Stomach (tissue), 9 donors: ENCODE measurements around the gene TMBIM4. TPM values are rescaled to one million over a fixed set of nuclear protein-coding genes. Genes with fewer than 3 reads are reported as not detected.

Experiments used
- DNase-seq, 2 donors: peaks; one replicate each; pipeline versions ENCODE4 v3.0.0 to v3.0.0-alpha.2; 2013 to 2019
- H3K27ac ChIP-seq, 5 donors: fragments of 200-600 bp in 4 of 5; sonication (generic) in 4 of 5; one replicate each; pipeline ENCODE4 v1.5.1; 2013 to 2019; ENCODE audit warnings: mild to moderate bottlenecking in 1 of 5, moderate library complexity in 1 of 5
- H3K27me3 ChIP-seq, 3 donors: fragments of 200-600 bp; sonication (generic); one replicate each; pipeline ENCODE4 v1.5.1; 2017 to 2019; ENCODE audit warnings: mixed run types in 1 of 3
- H3K36me3 ChIP-seq, 4 donors: fragments of 200-600 bp; sonication (generic); 1 replicate in 3 of 4; 2 replicates in 1 of 4; pipeline ENCODE4 v1.5.1; 2016 to 2019
- H3K4me1 ChIP-seq, 4 donors: fragments of 200-600 bp; sonication (generic); one replicate each; pipeline ENCODE4 v1.5.1; 2016 to 2019
- H3K4me3 ChIP-seq, 4 donors: fragments of 200-600 bp; sonication (generic) in 3 of 4; one replicate each; pipeline ENCODE4 v1.5.1; 2016 to 2019; ENCODE audit warnings: mild to moderate bottlenecking in 1 of 4
- H3K9me3 ChIP-seq, 4 donors: fragments of 200-600 bp; sonication (generic); one replicate each; pipeline ENCODE4 v1.5.1; 2016 to 2019
- CTCF ChIP-seq, 7 experiments: fragments of 450-650 bp in 4 of 7; fragments of 200-600 bp in 3 of 7; sonication (generic) in 3 of 7; IDR thresholded peaks; one replicate each; pipeline ENCODE4 v1.5.1; 2016 to 2019; ENCODE audit warnings: antibody characterized with exemption in 7 of 7, control low read depth in 2 of 7, mild to moderate bottlenecking in 1 of 7
- EP300 ChIP-seq: sonication (generic); formaldehyde crosslinking; IDR thresholded peaks from one replicate; pipeline ENCODE4 v1.6.1; 2017; ENCODE audit warnings: antibody characterized with exemption
- POLR2A ChIP-seq, 4 donors: fragments of 450-650 bp; IDR thresholded peaks; one replicate each; pipeline ENCODE4 v1.6.1; 2016; ENCODE audit warnings: antibody characterized with exemption in 4 of 4, control low read depth in 2 of 4, mild to moderate bottlenecking in 1 of 4, moderate library complexity in 1 of 4
- POLR2AphosphoS5 ChIP-seq, 3 donors: sonication (generic); formaldehyde crosslinking; IDR thresholded peaks; one replicate each; pipeline ENCODE4 v1.6.1; 2016; ENCODE audit warnings: antibody characterized with exemption in 3 of 3
- WGBS, 5 donors: extraction: QIAGEN DNeasy Blood & Tissue Kit in 3 of 5; methylation state at CpG; one replicate each; pipeline versions ENCODE4 v1.1.5 to v1.1.7; 2013 to 2018; 5-methylcytosine and 5-hydroxymethylcytosine counted together
- intact Hi-C: fragments of 100-400 bp; cut with DNase I; formaldehyde crosslinking; loops from one replicate; pipeline ENCODE4 v1.15.1; 2023; ENCODE audit warnings: low total_unique reads
- polyA plus RNA-seq, 3 donors: library from polyadenylated mRNA; stranded (reverse); fragments of 200-250 nt; gene quantifications; one replicate each; pipeline ENCODE4 v1.2.3, GENCODE V29; 2013
- total RNA-seq, 5 donors: library from RNA; depleted of rRNA; stranded (reverse); fragments of >200 nt; gene quantifications; one replicate each; pipeline versions ENCODE4 v1.1.0 to v1.2.3, GENCODE V29; 2014 to 2016
- donor health status: healthy with polysubstance abuse.
- donor health status: Bipolar disorder and iron deficiency.
- donor health status: healthy.

Gene TMBIM4
- total and polyA plus RNA-seq, 8 donors = 19.4 to 117 (median 94.6) TPM

- H3K27ac ChIP-seq = no peak overlapping the region
- peaks cover 0 to 39% (median 17%) of the 10 kb centered on the region in 4 donors for H3K36me3 ChIP-seq
- intact Hi-C loops = no loop called here
- H3K27me3 ChIP-seq = no peaks in the 10 kb centered on the region
- peaks cover 0 to 15% (median 3%) of the 10 kb centered on the region in 4 donors for H3K4me1 ChIP-seq
- H3K9me3 ChIP-seq = no peaks in the 10 kb centered on the region
- DNase-seq = no peak
- TF ChIP-seq POLR2A (IDR thresholded peaks at IDR 0.05) = no peak
- TF ChIP-seq EP300 = no peak
- TF ChIP-seq CTCF (IDR thresholded peaks at IDR 0.05) = no peak
- no peak for TF ChIP-seq POLR2AphosphoS5 (IDR thresholded peaks at IDR 0.05)
- no peak overlapping the region for H3K4me3 ChIP-seq
Observed at GRCh38 chr12:66210840-66211239, 41.0 kb upstream of the TMBIM4 start.

- TF ChIP-seq POLR2AphosphoS5 (IDR thresholded peaks at IDR 0.05) (no peak), CTCF (IDR thresholded peaks at IDR 0.05) (no peak), POLR2A (IDR thresholded peaks at IDR 0.05) (no peak), EP300 (no peak)
- DNase-seq = no peak
- WGBS, 5 donors = 57 to 86% (median 68%) methylated on average over 1 of the region's 1 CpG
- Histone ChIP-seq H3K9me3 (no peaks in the 10 kb centered on the region), H3K27me3 (no peaks in the 10 kb centered on the region), H3K4me3 (no peak overlapping the region), H3K27ac (no peak overlapping the region), H3K36me3 (peaks cover 0 to 26% (median under 1%) of the 10 kb centered on the region in 4 donors), H3K4me1 (peaks cover 0 to 11% (median 0%) of the 10 kb centered on the region in 4 donors)
- intact Hi-C loops = no loop called here
Observed at GRCh38 chr12:66206141-66206540, 36.3 kb upstream of the TMBIM4 start.

- H3K36me3 ChIP-seq = peaks cover 0 to 19% (median 0%) of the 10 kb centered on the region in 4 donors
- H3K4me3 ChIP-seq = no peak overlapping the region
- H3K4me1 ChIP-seq = peaks cover 0 to 16% (median 0%) of the 10 kb centered on the region in 4 donors
- WGBS, 5 donors = 45 to 64% (median 55%) methylated on average over 4 of the region's 4 CpGs
- peak overlapping the region in 2 of 5 donors; percentile 30 to 35 for H3K27ac ChIP-seq
- DNase-seq = no peak
- TF ChIP-seq POLR2A (IDR thresholded peaks at IDR 0.05) = no peak
- TF ChIP-seq EP300 = no peak
- TF ChIP-seq POLR2AphosphoS5 (IDR thresholded peaks at IDR 0.05) = no peak
- TF ChIP-seq CTCF (IDR thresholded peaks at IDR 0.05) = no peak
- intact Hi-C loops = no loop called here
- peaks cover 0 to 3% (median 0%) of the 10 kb centered on the region in 4 donors for H3K9me3 ChIP-seq
- H3K27me3 ChIP-seq = no peaks in the 10 kb centered on the region
Observed at GRCh38 chr12:66203820-66204219, 34.0 kb upstream of the TMBIM4 start.

- no peak overlapping the region for H3K27ac ChIP-seq
- H3K4me3 ChIP-seq = no peak overlapping the region
- intact Hi-C loops = no loop called here
- H3K4me1 ChIP-seq = peaks cover 17 to 55% (median 19%) of the 10 kb centered on the region in 4 donors
- TF ChIP-seq POLR2AphosphoS5 (IDR thresholded peaks at IDR 0.05) (no peak), EP300 (no peak), POLR2A (IDR thresholded peaks at IDR 0.05) (no peak), CTCF (IDR thresholded peaks at IDR 0.05) (no peak)
- peaks cover 0 to 3% (median 1%) of the 10 kb centered on the region in 4 donors for H3K36me3 ChIP-seq
- H3K9me3 ChIP-seq = peaks cover 0 to 3% (median 0%) of the 10 kb centered on the region in 4 donors
- no peaks in the 10 kb centered on the region for H3K27me3 ChIP-seq
- no peak for DNase-seq
Observed at GRCh38 chr12:66199831-66200509, 30.2 kb upstream of the TMBIM4 start.
